Esophagus muscularis mucosa (tissue), 4 donors: ENCODE results near the gene ORMDL3. TPM values are rescaled to one million over a fixed set of nuclear protein-coding genes. Genes with fewer than 3 reads are reported as not detected.

ENCODE experiments used
- DNase-seq: peaks from one replicate; pipeline ENCODE4 v3.0.0-alpha.2; 2017; ENCODE audit errors: extremely low spot score
- H3K27ac ChIP-seq, 4 donors: fragments of 200-600 bp; sonication (generic); replicated peaks in 1 of 4; 1 replicate in 3 of 4; 2 replicates in 1 of 4; pipeline ENCODE4 v1.5.1; 2016 to 2019; ENCODE audit warnings: mild to moderate bottlenecking in 1 of 4
- H3K27me3 ChIP-seq, 4 donors: fragments of 200-600 bp; sonication (generic); one replicate each; pipeline versions ENCODE4 v1.5.1 to v1.6.0; 2016 to 2019
- H3K36me3 ChIP-seq, 4 donors: fragments of 200-600 bp; sonication (generic); one replicate each; pipeline ENCODE4 v1.5.1; 2016 to 2019
- H3K4me1 ChIP-seq, 4 donors: fragments of 200-600 bp; sonication (generic); one replicate each; pipeline ENCODE4 v1.5.1; 2016 to 2019
- H3K4me3 ChIP-seq, 4 donors: fragments of 200-600 bp; sonication (generic); 1 replicate in 2 of 4; 2 replicates in 2 of 4; pipeline ENCODE4 v1.5.1; 2016 to 2019; ENCODE audit warnings: mild to moderate bottlenecking in 4 of 4, moderate library complexity in 1 of 4
- H3K9me3 ChIP-seq, 4 donors: fragments of 200-600 bp; sonication (generic); 1 replicate in 3 of 4; 2 replicates in 1 of 4; pipeline ENCODE4 v1.5.1; 2016 to 2019
- CTCF ChIP-seq, 3 experiments: fragments of 200-600 bp in 2 of 3; fragments of 450-650 bp in 1 of 3; sonication (generic) in 2 of 3; IDR thresholded peaks; one replicate each; pipeline ENCODE4 v1.5.1; 2017 to 2019; ENCODE audit warnings: antibody characterized with exemption in 3 of 3, mild to moderate bottlenecking in 2 of 3, moderate library complexity in 1 of 3
- EP300 ChIP-seq: sonication (generic); formaldehyde crosslinking; IDR thresholded peaks from one replicate; pipeline ENCODE4 v1.6.1; 2017; ENCODE audit warnings: antibody characterized with exemption
- POLR2A ChIP-seq: fragments of 450-650 bp; IDR thresholded peaks from one replicate; pipeline ENCODE4 v1.6.1; 2017; ENCODE audit warnings: antibody characterized with exemption, moderate library complexity, mild to moderate bottlenecking, low read depth
- POLR2AphosphoS5 ChIP-seq, 2 donors: sonication (generic); formaldehyde crosslinking; IDR thresholded peaks; one replicate each; pipeline ENCODE4 v1.6.1; 2017; ENCODE audit warnings: antibody characterized with exemption in 2 of 2
- WGBS: methylation state at CpG from one replicate; pipeline ENCODE4 v1.1.5; 2018; 5-methylcytosine and 5-hydroxymethylcytosine counted together
- intact Hi-C: fragments of 100-400 bp; cut with DNase I; formaldehyde crosslinking; loops from one replicate; pipeline ENCODE4 v1.15.1; 2023
- total RNA-seq, 4 donors: library from RNA; depleted of rRNA; stranded (reverse); fragments of >200 nt; gene quantifications; one replicate each; pipeline versions ENCODE4 v1.1.0 to v1.2.1, GENCODE V29; 2016

ORMDL3 gene
- total RNA-seq, 4 donors from 2014 or later = 33.2 to 68.6 (median 45.9) TPM

GRCh38 chr17:39944393-39944711 lies 17.0 kb upstream of the ORMDL3 start:
- no peaks in the 10 kb centered on the region for H3K9me3 ChIP-seq
- no peak for TF ChIP-seq EP300
- no peak for TF ChIP-seq POLR2A
- TF ChIP-seq CTCF (IDR thresholded peaks at IDR 0.05) = no peak
- no peak for TF ChIP-seq POLR2AphosphoS5 (IDR thresholded peaks at IDR 0.05)
- no peak for DNase-seq
- WGBS = 92% methylated on average over 11 of the region's 16 CpGs
- H3K27me3 ChIP-seq = peaks cover 0 to 25% (median 0%) of the 10 kb centered on the region in 4 donors
- intact Hi-C loops = no loop called here
- H3K36me3 ChIP-seq = no peaks in the 10 kb centered on the region
- H3K27ac ChIP-seq = no peak overlapping the region
- no peak overlapping the region for H3K4me3 ChIP-seq
- peaks cover 0 to 8% (median 2%) of the 10 kb centered on the region in 4 donors for H3K4me1 ChIP-seq

- H3K27me3 ChIP-seq = peaks cover 0 to 25% (median 0%) of the 10 kb centered on the region in 4 donors
- no peaks in the 10 kb centered on the region for H3K36me3 ChIP-seq
- peaks cover 0 to 9% (median 2%) of the 10 kb centered on the region in 4 donors for H3K4me1 ChIP-seq
- H3K4me3 ChIP-seq = no peak overlapping the region
- no peaks in the 10 kb centered on the region for H3K9me3 ChIP-seq
- DNase-seq = no peak
- intact Hi-C loops = no loop called here
- TF ChIP-seq CTCF (IDR thresholded peaks at IDR 0.05) = no peak
- TF ChIP-seq EP300 = no peak
- no peak for TF ChIP-seq POLR2AphosphoS5 (IDR thresholded peaks at IDR 0.05)
- no peak for TF ChIP-seq POLR2A
- no peak overlapping the region for H3K27ac ChIP-seq
- WGBS = 88% methylated on average over 14 of the region's 14 CpGs
Observed at GRCh38 chr17:39943702-39944392, 16.4 kb upstream of the ORMDL3 start.

- no peaks in the 10 kb centered on the region for H3K9me3 ChIP-seq
- no peak for TF ChIP-seq POLR2AphosphoS5 (IDR thresholded peaks at IDR 0.05)
- TF ChIP-seq EP300 = no peak
- TF ChIP-seq CTCF (IDR thresholded peaks at IDR 0.05) = peak in 1 of 3 experiments; percentile 8
- TF ChIP-seq POLR2A = no peak
- no peak overlapping the region for H3K27ac ChIP-seq
- H3K36me3 ChIP-seq = no peaks in the 10 kb centered on the region
- no peak overlapping the region for H3K4me3 ChIP-seq
- H3K4me1 ChIP-seq = peaks cover 0 to 9% (median 2%) of the 10 kb centered on the region in 4 donors
- H3K27me3 ChIP-seq = peaks cover 0 to 20% (median 0%) of the 10 kb centered on the region in 4 donors
- no peak for DNase-seq
- WGBS = 58% methylated on average over 4 of the region's 6 CpGs
- intact Hi-C loops = no loop called here
Observed at GRCh38 chr17:39939588-39940419, 12.4 kb upstream of the ORMDL3 start.

GRCh38 chr17:39939106-39939505 lies 11.7 kb upstream of the ORMDL3 start:
- Histone ChIP-seq H3K27ac (no peak overlapping the region), H3K27me3 (peaks cover 0 to 13% (median 0%) of the 10 kb centered on the region in 4 donors), H3K36me3 (no peaks in the 10 kb centered on the region), H3K9me3 (no peaks in the 10 kb centered on the region), H3K4me1 (peaks cover 0 to 9% (median 4%) of the 10 kb centered on the region in 4 donors), H3K4me3 (no peak overlapping the region)
- intact Hi-C loops = no loop called here
- WGBS = 74% methylated on average over 3 of the region's 3 CpGs
- no peak for DNase-seq
- TF ChIP-seq POLR2A (no peak), EP300 (no peak), CTCF (IDR thresholded peaks at IDR 0.05) (no peak), POLR2AphosphoS5 (IDR thresholded peaks at IDR 0.05) (no peak)
